Liver (tissue), 3 donors: ENCODE results near the gene FNDC1.

ENCODE experiments used
- ATF3 ChIP-seq: IDR thresholded peaks from 2 replicates; pipeline ENCODE4 v1.6.1; 2016; ENCODE audit warnings: antibody characterized with exemption
- CTCF ChIP-seq: fragments of 150-350 bp; IDR thresholded peaks from 2 replicates; pipeline ENCODE4 v1.5.1; 2017; ENCODE audit warnings: improper control_type of control experiment, low read depth, low read length; ENCODE audit not compliant: missing input control
- EGR1 ChIP-seq, 2 donors: IDR thresholded peaks; 2 replicates each; pipeline ENCODE4 v1.6.1; 2016 to 2018; ENCODE audit warnings: antibody characterized with exemption in 2 of 2, low read depth in 2 of 2
- FOXA1 ChIP-seq: IDR thresholded peaks from 2 replicates; pipeline ENCODE4 v1.6.1; 2016; ENCODE audit warnings: antibody characterized with exemption
- GABPA ChIP-seq, 2 donors: IDR thresholded peaks in 1 of 2; conservative IDR thresholded peaks in 1 of 2; 2 replicates each; pipeline ENCODE4 v1.6.1; 2016; ENCODE audit warnings: antibody characterized with exemption in 2 of 2, mild to moderate bottlenecking in 1 of 2, moderate library complexity in 1 of 2
- JUND ChIP-seq, 2 donors: IDR thresholded peaks; 2 replicates each; pipeline ENCODE4 v1.6.1; 2016; ENCODE audit warnings: antibody characterized with exemption in 2 of 2
- MAX ChIP-seq: IDR thresholded peaks from 2 replicates; pipeline ENCODE4 v1.6.1; 2016; ENCODE audit warnings: antibody characterized with exemption
- RAD21 ChIP-seq, 2 donors: IDR thresholded peaks; 2 replicates each; pipeline ENCODE4 v1.6.1; 2016; ENCODE audit warnings: antibody characterized with exemption in 2 of 2, mild to moderate bottlenecking in 2 of 2
- REST ChIP-seq: IDR thresholded peaks from 2 replicates; pipeline ENCODE4 v1.6.1; 2016; ENCODE audit warnings: antibody characterized with exemption, mild to moderate bottlenecking
- RXRA ChIP-seq, 2 donors: IDR thresholded peaks; 2 replicates each; pipeline ENCODE4 v1.6.1; 2017 to 2018; ENCODE audit warnings: antibody characterized with exemption in 2 of 2, mild to moderate bottlenecking in 1 of 2
- TAF1 ChIP-seq: conservative IDR thresholded peaks from 2 replicates; pipeline ENCODE4 v1.6.1; 2016; ENCODE audit warnings: antibody characterized with exemption, mild to moderate bottlenecking
- YY1 ChIP-seq: IDR thresholded peaks from 2 replicates; pipeline ENCODE4 v1.6.1; 2016; ENCODE audit warnings: antibody characterized with exemption, mild to moderate bottlenecking
- ZBTB33 ChIP-seq: IDR thresholded peaks from 2 replicates; pipeline ENCODE4 v1.6.1; 2016; ENCODE audit warnings: antibody characterized with exemption
- donor health status: healthy.
- donor health status: healthy.

GRCh38 chr6:159196430-159196975 lies 27.3 kb downstream of the FNDC1 start:
- no peak for TF ChIP-seq MAX
- no peak for TF ChIP-seq CTCF
- no peak for TF ChIP-seq YY1
- no peak for TF ChIP-seq RAD21 (IDR thresholded peaks at IDR 0.05)
- no peak for TF ChIP-seq GABPA (IDR thresholded peaks at IDR 0.05 in 1 of 2, conservative IDR thresholded peaks at IDR 0.05 in 1 of 2)
- no peak for TF ChIP-seq EGR1 (IDR thresholded peaks at IDR 0.05; ENCODE audit: low read depth in 2 of 2)
- no peak for TF ChIP-seq JUND (IDR thresholded peaks at IDR 0.05)
- TF ChIP-seq ZBTB33: no peak
- no peak for TF ChIP-seq RXRA (IDR thresholded peaks at IDR 0.05)
- TF ChIP-seq ATF3: no peak
- TF ChIP-seq TAF1: no peak
- TF ChIP-seq REST: no peak
- no peak for TF ChIP-seq FOXA1
